ENCODE measurements around the gene NTN1. TPM values are rescaled to one million over a fixed set of nuclear protein-coding genes. Genes with fewer than 3 reads are reported as not detected.

The NTN1 gene
- total and polyA plus RNA-seq, 2 of the 4 experiments (the other 2 are of a cell fraction): under 0.01 to 0.07 TPM

- H3K9ac ChIP-seq (ENCODE audit: low read depth, low read length): no peak overlapping the region
- no peak overlapping the region for H3K4me3 ChIP-seq (ENCODE audit: insufficient read depth, low read depth, low read length)
- no peak overlapping the region for H4K8ac ChIP-seq (ENCODE audit: low read depth in 2 of 2, low read length in 2 of 2)
- H3K27me3 ChIP-seq (ENCODE audit: control insufficient read depth, insufficient read depth, low read length): no peaks in the 10 kb centered on the region; the same call in 1 of the 2 replicates
- ChIA-PET CTCF (no interaction called here), POLR2A (ENCODE audit: unreplicated experiment) (no interaction called here)
- H3K14ac ChIP-seq (replicated peaks; ENCODE audit: low read depth, low read length): no peak overlapping the region
- no peak overlapping the region for H2BK20ac ChIP-seq (ENCODE audit: low read depth, low read length)
- H3K4me1 ChIP-seq (ENCODE audit: control insufficient read depth, insufficient read depth, low read length): no peaks in the 10 kb centered on the region
- no peak overlapping the region for H2BK15ac ChIP-seq (ENCODE audit: low read depth, low read length)
- no peak overlapping the region for H2AK9ac ChIP-seq (replicated peaks; ENCODE audit: low read depth, low read length, poor library complexity)
- H3K4ac ChIP-seq (ENCODE audit: low read depth, low read length): no peak overlapping the region
- ATAC-seq (ENCODE audit: low read depth) (no peak), DNase-seq (no peak)
- no peak overlapping the region for H3K27ac ChIP-seq (ENCODE audit: insufficient read depth, low read length)
- H4K5ac ChIP-seq (ENCODE audit: low read depth, low read length): no peak overlapping the region
- no peak overlapping the region for H3K56ac ChIP-seq (ENCODE audit: extremely low read depth, insufficient read depth, low read length)
- BruUV-seq (replicated peaks): no TSS peak
- no peak overlapping the region for H3K23ac ChIP-seq (ENCODE audit: low read depth, low read length)
- no peaks in the 10 kb centered on the region for H3K79me1 ChIP-seq (ENCODE audit: low read depth in 1 of 2, low read length in 2 of 2)
- no peak overlapping the region for H3K4me2 ChIP-seq (ENCODE audit: low read depth, low read length)
- H3K18ac ChIP-seq (ENCODE audit: low read depth, low read length): no peak overlapping the region
- H2AFZ ChIP-seq (replicated peaks; ENCODE audit: low read length, poor library complexity): no peak overlapping the region
- intact Hi-C loops (cut with micrococcal nuclease): no loop called here
- H3K9me3 ChIP-seq (ENCODE audit: control insufficient read depth, insufficient read depth, low read length): no peaks in the 10 kb centered on the region
- no peaks in the 10 kb centered on the region for H4K20me1 ChIP-seq (ENCODE audit: insufficient read depth, low read length)
- dilution Hi-C loops (cut with HindIII; ENCODE audit: low sequenced_read_pairs, unreplicated experiment): no loop called here
- H2BK5ac ChIP-seq (ENCODE audit: low read depth, low read length, poor library complexity, severe bottlenecking): no peak overlapping the region
- no peak overlapping the region for H2AK5ac ChIP-seq (ENCODE audit: low read depth, low read length)
- in situ Hi-C loops (cut with MboI; ENCODE audit: low sequenced_read_pairs): no loop called here
- no peak overlapping the region for H2BK120ac ChIP-seq (ENCODE audit: low read depth, low read length)
- TF ChIP-seq CHD1 (IDR thresholded peaks at IDR 0.05; ENCODE audit: low read depth, low read length) (no peak), MAFK (IDR thresholded peaks at IDR 0.05; ENCODE audit: low read depth, low read length) (no peak), RAD21 (IDR thresholded peaks at IDR 0.05; ENCODE audit: low read length) (no peak), CEBPB (IDR thresholded peaks at IDR 0.05; ENCODE audit: low read depth, low read length) (no peak), BHLHE40 (IDR thresholded peaks at IDR 0.05; ENCODE audit: low read depth, low read length) (no peak), NFE2L2 (IDR thresholded peaks at IDR 0.05; ENCODE audit: low read depth, low read length) (no peak)
- TF ChIP-seq, protein P1, sequence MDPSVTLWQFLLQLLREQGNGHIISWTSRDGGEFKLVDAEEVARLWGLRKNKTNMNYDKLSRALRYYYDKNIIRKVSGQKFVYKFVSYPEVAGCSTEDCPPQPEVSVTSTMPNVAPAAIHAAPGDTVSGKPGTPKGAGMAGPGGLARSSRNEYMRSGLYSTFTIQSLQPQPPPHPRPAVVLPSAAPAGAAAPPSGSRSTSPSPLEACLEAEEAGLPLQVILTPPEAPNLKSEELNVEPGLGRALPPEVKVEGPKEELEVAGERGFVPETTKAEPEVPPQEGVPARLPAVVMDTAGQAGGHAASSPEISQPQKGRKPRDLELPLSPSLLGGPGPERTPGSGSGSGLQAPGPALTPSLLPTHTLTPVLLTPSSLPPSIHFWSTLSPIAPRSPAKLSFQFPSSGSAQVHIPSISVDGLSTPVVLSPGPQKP (IDR thresholded peaks at IDR 0.05; ENCODE audit: borderline replicate concordance, low read depth, low read length): no peak
- H3K36me3 ChIP-seq (ENCODE audit: control insufficient read depth, insufficient read depth, low read length): no peaks in the 10 kb centered on the region
- H3K9me1 ChIP-seq (ENCODE audit: insufficient read depth, low read length): no peaks in the 10 kb centered on the region
- H4K91ac ChIP-seq (ENCODE audit: insufficient read depth, low read depth, low read length): no peak overlapping the region
- WGBS, 2 experiments (ENCODE audit: extremely low coverage in 2 of 2, insufficient read length in 1 of 2): no CpG with 5 or more reads among the region's 6 CpGs
Observed at GRCh38 chr17:9108146-9108545, 86.8 kb downstream of the NTN1 start.
